Activated CD4-positive, alpha-beta memory T cell treated with anti-CD3 and anti-CD28 coated beads for 36 hours (primary cell): Measurements from ENCODE around the gene DKK2. TPM values are rescaled to one million over a fixed set of nuclear protein-coding genes. Genes with fewer than 3 reads are reported as not detected.

ENCODE experiments used
- CTCF ChIA-PET: fragments of 350-600 bp; sonication (Branson Sonifier 250); formaldehyde crosslinking; loops from one replicate; lab custom pipeline; 2021; ENCODE audit warnings: antibody characterized with exemption, inconsistent platforms; lab: Charles Lee
- POLR2A ChIA-PET: fragments of 350-600 bp; sonication (Branson Sonifier 250); formaldehyde crosslinking; loops from one replicate; lab custom pipeline; 2021; ENCODE audit warnings: antibody characterized with exemption; lab: Charles Lee
- DNase-seq: peaks from one replicate; pipeline ENCODE4 v3.0.0-alpha.2; 2020
- H3K27ac Mint-ChIP-seq: one replicate; pipeline ENCODE4 v1.8.0; 2021; ENCODE audit warnings: mixed read lengths
- H3K27me3 Mint-ChIP-seq: one replicate; pipeline ENCODE4 v1.8.0; 2021; ENCODE audit warnings: mixed read lengths
- H3K36me3 Mint-ChIP-seq: one replicate; pipeline ENCODE4 v1.8.0; 2021; ENCODE audit warnings: mixed read lengths
- H3K4me1 Mint-ChIP-seq: one replicate; pipeline ENCODE4 v1.8.0; 2021; ENCODE audit warnings: low read depth, mixed read lengths
- H3K4me3 Mint-ChIP-seq: one replicate; pipeline ENCODE4 v1.8.0; 2021; ENCODE audit warnings: mild to moderate bottlenecking, mixed read lengths
- H3K9me3 Mint-ChIP-seq: one replicate; pipeline ENCODE4 v1.8.0; 2021; ENCODE audit warnings: mixed read lengths
- intact Hi-C: fragments of 100-400 bp; cut with micrococcal nuclease; formaldehyde crosslinking; loops from one replicate; pipeline ENCODE4 v1.15.1; 2023
- total RNA-seq, 2 experiments: library from RNA; stranded (reverse); gene quantifications; one replicate each; pipeline ENCODE4 v1.2.3, GENCODE V29; 2021

The DKK2 gene
- total RNA-seq, 2 experiments from 2014 or later = not detected

DNA sequence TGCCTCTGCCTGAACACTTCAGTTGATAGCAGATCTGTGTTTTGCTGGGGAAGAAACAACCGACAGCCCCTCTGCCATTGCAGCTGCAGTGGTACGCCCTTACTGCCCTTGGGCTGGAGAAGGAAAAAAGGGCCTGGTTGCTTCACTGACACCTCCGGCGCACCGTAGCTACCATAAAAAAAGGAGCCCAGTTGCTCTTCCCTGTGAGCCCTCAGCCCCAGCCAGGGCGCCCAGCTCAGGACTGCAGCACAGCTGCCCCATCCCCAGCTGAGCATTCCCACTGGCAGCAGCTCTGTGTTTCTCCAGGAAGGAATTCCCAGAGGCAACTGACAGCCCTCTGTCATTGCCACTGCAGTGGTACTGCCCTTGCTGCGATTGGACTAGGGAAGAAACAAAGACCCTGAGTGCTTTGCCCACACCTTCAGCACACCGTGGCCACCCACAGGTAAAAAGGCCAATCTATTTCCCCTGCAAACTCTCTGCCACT is 142.7 kb downstream of the DKK2 start:
- DNase-seq = no peak
- no peak overlapping the region for H3K27ac Mint-ChIP-seq
- no peaks in the 10 kb centered on the region for H3K4me1 Mint-ChIP-seq
- ChIA-PET CTCF (no interaction called here), POLR2A (no interaction called here)
- no peak overlapping the region for H3K4me3 Mint-ChIP-seq
- H3K9me3 Mint-ChIP-seq = peaks cover 2% of the 10 kb centered on the region
- intact Hi-C loops = no loop called here
- no peaks in the 10 kb centered on the region for H3K36me3 Mint-ChIP-seq
- H3K27me3 Mint-ChIP-seq = no peaks in the 10 kb centered on the region

DNA sequence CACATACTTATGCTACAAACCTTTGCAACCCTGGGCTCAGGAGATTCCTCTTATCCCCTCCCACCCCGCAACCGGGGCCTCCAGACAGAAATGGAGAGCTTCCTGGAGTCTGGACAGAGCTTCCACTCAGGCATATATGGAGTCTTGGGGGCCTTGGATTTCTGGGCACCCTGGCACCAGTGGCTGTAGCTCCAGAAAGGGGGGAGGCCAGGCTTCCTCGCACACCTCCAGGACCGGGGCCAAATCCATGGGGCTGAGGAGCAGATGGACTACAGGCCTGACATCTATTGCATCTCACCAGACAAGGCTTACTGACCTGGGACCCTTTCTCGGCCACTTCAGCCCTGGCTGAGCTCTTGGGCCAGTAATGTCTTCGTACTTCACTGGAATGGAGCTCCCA is 143.3 kb downstream of the DKK2 start:
- no peaks in the 10 kb centered on the region for H3K4me1 Mint-ChIP-seq
- H3K36me3 Mint-ChIP-seq = no peaks in the 10 kb centered on the region
- peaks cover 2% of the 10 kb centered on the region for H3K9me3 Mint-ChIP-seq
- intact Hi-C loops = no loop called here
- DNase-seq = no peak
- no peaks in the 10 kb centered on the region for H3K27me3 Mint-ChIP-seq
- ChIA-PET POLR2A (no interaction called here), CTCF (no interaction called here)
- no peak overlapping the region for H3K27ac Mint-ChIP-seq
- H3K4me3 Mint-ChIP-seq = no peak overlapping the region

DNA sequence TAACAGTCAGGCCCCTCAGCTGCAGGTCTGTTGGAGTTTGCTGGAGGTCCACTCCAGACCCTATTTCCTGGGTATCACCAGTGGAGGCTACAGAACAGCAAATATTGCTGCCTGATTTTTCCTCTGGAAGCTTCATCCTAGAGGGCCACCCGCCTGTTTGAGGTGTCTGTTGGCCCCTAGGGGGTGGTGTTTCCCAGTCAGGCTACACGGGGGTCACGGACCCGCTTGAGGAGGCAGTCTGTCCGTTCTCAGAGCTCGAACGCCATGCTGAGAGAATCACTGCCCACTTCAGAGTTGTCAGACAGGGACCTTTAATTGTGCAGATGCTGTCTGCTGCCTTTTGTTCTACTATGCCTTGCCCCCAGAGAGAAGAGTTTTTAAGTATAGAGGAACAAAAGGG is 160.8 kb downstream of the DKK2 start:
- ChIA-PET POLR2A (no interaction called here), CTCF (no interaction called here)
- no peak for DNase-seq
- intact Hi-C loops = no loop called here
- Mint-ChIP-seq H3K9me3 (peaks cover under 1% of the 10 kb centered on the region), H3K4me3 (no peak overlapping the region), H3K36me3 (no peaks in the 10 kb centered on the region), H3K4me1 (no peaks in the 10 kb centered on the region), H3K27me3 (no peaks in the 10 kb centered on the region), H3K27ac (no peak overlapping the region)
